ENCODE measurements around the gene CELSR1.

The CELSR1 gene, protein sequence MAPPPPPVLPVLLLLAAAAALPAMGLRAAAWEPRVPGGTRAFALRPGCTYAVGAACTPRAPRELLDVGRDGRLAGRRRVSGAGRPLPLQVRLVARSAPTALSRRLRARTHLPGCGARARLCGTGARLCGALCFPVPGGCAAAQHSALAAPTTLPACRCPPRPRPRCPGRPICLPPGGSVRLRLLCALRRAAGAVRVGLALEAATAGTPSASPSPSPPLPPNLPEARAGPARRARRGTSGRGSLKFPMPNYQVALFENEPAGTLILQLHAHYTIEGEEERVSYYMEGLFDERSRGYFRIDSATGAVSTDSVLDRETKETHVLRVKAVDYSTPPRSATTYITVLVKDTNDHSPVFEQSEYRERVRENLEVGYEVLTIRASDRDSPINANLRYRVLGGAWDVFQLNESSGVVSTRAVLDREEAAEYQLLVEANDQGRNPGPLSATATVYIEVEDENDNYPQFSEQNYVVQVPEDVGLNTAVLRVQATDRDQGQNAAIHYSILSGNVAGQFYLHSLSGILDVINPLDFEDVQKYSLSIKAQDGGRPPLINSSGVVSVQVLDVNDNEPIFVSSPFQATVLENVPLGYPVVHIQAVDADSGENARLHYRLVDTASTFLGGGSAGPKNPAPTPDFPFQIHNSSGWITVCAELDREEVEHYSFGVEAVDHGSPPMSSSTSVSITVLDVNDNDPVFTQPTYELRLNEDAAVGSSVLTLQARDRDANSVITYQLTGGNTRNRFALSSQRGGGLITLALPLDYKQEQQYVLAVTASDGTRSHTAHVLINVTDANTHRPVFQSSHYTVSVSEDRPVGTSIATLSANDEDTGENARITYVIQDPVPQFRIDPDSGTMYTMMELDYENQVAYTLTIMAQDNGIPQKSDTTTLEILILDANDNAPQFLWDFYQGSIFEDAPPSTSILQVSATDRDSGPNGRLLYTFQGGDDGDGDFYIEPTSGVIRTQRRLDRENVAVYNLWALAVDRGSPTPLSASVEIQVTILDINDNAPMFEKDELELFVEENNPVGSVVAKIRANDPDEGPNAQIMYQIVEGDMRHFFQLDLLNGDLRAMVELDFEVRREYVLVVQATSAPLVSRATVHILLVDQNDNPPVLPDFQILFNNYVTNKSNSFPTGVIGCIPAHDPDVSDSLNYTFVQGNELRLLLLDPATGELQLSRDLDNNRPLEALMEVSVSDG (N-terminal part only)

DNA sequence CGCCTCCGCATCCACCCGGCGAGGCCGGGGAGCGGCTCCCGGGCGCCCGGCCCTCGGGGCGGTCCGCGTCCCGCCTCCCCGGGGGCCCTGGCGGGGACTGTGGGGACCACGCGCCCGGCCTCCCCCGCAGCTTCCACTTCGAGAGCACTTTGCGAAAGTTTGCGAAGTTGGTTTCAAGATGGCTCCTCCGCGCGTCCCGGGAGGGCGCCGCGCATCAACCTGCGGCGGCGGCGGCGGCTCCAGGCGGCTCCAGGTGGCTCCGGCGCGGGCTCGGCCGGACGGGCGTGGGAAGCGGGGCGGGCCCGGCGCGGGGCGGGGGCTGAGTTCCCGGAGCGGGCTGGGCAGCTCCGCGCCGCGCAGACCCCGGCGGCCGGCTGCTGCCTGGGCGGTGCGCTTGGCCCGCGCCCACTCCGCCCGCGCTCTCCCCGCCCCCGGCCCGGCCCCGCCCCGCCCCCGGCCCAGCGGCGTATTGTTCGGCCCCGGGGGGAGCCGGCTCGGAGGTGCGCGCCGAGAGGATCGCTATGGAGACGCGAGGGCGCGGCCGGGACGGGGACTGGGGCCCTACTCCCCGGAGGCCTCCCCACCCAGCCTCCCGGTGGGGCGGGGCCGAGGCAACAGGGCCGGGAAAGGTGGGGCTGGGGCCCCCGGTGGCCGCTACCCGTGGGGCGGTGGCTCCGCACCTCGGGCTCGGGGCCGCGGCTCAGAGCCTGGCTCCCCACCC lies at the start of gene CELSR1:
TSS of gene CELSR1 (minus strand) at position 396 of the 721 bp plus-strand sequence. CDS start 450 bp downstream, outside the sequence.
- no peak for DNase-seq (ENCODE audit: low read depth)

DNA sequence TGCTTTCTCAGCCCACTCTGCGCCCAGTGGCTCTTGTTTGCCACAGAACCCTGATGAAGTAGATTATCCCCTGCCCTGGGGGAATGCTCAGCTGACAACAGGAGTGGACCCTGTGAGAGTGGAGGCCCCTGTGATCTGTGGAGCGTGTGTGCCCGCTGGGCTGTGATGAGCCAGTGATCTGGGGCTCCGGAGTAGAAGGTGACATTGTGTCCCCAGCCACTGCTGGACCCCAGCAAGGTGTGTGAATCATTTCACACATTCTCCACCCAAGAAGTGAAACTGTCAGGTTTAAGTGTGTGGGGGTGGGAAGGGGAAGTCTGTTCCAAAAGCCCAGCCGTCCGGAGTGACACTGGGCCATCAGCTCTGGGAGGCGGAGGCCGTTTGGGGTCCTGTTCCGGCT lies 49.6 kb upstream of the CELSR1 start:
- no peak for DNase-seq (ENCODE audit: low read depth)

DNA sequence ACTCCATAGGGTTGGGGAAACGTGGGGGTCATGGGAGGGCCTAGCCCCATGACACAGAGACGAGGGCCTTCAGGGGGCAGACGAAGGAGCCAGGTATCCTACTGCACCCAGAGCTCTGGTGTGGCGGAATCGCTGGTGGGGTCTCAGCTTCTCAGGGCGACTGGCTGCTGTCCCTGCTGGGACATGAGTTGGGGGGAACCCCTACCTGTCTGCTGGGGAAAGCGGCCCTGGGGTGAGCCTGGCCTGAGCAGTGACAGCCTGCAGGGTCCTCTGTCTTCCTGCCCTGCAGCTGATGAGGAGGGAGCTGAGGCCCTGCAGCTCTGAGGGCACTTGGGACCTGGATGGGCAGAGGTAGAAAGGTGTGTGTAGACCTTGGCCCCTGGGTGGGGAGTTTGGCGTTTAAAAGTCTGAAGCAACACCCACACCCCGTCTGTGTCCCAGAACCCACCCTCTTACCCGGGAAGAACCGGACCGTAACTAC lies 49.2 kb upstream of the CELSR1 start:
- no peak for DNase-seq (ENCODE audit: low read depth)

DNA sequence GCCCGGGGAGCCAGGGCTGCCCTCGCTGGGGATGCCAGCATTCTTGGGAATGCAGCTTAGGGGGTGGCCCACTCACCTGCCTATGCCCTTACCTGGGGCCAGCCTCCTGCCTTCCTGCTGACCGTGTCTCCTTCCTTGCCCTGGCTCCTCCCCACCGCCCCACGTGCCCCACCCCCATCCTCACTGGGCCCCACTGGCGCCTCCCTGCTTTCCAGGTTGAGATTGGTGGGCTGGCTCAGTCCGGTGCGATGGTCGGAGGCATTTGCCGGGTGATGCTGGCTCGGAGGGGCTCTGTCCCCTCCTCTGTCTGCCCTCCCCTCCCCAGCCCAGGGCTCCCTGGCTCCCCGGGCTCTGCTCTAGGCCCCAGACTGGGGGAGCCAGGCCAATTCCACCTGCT lies 48.7 kb upstream of the CELSR1 start:
- no peak for DNase-seq (ENCODE audit: low read depth)

DNA sequence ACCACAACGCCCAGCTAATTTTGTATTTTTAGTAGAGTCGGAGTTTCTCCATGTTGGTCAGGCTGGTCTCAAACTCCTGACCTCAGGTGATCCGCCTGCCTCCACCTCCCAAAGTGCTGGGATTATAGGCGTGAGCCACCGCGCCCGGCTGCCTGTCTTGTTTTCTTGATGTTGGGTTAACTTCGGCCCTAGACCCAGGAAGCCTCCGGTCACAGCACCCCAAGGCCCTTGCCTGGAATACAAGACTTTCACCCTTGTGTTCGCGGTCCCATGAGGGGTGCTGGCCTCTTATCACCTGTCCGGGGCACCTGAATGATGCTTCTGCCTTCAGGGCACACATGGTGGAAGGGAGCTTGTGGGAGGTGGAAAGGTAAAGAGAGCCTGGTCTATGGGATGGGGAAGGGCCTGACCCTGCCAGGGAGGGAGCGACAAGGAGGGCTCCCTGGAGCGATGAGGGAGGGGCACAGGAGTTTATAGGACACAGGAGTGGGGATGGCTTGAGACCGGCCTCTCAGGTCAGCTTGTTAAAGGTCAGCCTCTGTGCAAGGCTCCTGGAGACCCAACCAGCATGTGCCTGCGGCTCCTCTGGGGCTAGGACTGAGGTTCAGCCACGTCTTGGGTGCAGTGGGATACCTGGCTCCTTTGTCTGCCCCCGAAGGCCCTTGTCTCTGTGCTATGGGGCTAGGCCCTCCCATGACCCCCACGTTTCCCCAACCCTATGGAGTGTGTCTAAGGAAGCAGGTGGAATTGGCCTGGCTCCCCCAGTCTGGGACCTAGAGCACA lies 48.1 kb upstream of the CELSR1 start:
- no peak for DNase-seq (ENCODE audit: low read depth)

DNA sequence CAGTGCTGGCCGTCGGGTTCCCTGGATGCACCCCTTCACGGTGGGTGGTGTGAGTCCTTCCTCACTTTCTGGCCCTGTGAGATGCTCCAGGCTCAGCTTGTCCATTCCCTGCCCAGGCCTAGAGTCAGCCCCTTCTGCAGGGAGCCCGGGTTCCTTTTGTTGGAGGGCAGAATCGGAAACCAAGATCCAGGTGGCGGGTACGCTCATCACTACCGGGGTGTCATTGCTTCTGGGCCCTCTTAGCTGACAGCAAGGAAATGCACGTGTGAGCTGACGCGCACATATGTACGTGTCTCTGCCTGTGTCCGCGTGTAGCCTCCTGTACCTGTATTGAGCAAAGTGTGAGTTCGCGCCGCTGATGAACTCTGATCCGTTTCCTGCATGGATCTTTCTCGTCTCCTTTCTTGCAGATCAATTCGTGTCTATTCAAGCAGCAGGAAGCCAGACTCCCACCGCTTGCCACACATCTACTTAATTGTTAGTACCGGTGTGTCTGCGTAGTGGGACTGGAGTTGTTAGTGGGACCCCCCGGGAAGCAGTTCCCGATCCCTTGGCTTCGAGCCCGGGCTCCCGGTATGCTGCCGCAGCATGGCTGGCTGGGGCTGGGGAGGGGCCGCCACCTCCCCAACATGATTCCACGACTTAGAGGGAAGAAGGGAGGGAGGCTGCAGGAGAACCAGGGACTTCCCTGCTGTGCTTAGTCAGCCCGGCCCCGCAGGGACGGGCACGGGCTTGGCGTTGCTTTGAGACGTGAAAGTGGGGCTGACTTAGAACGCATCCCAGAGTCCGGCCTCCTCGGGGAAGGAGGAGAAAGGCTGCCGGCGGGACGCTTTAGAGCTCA lies 46.9 kb upstream of the CELSR1 start:
- DNase-seq (ENCODE audit: low read depth): no peak

DNA sequence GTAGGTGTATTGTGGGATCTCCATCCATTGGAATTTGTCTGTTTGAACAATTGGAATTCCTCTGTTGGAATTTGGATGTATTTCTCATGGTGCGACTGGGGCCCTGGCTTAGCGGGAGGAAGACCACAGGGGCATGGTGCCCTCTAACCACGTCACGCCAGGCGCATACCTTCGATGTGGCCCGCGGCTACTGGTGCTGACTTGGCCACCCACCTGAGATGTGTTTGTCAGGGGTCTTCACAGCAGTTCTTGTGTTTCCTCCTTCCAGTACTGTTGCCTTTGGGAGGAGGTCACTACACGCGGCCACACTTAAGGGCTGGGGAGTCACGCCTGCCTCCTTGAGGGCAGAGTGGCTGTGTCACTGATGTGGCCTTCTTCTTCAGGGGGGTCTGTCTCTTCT lies 46.2 kb upstream of the CELSR1 start:
- DNase-seq (ENCODE audit: low read depth): no peak

DNA sequence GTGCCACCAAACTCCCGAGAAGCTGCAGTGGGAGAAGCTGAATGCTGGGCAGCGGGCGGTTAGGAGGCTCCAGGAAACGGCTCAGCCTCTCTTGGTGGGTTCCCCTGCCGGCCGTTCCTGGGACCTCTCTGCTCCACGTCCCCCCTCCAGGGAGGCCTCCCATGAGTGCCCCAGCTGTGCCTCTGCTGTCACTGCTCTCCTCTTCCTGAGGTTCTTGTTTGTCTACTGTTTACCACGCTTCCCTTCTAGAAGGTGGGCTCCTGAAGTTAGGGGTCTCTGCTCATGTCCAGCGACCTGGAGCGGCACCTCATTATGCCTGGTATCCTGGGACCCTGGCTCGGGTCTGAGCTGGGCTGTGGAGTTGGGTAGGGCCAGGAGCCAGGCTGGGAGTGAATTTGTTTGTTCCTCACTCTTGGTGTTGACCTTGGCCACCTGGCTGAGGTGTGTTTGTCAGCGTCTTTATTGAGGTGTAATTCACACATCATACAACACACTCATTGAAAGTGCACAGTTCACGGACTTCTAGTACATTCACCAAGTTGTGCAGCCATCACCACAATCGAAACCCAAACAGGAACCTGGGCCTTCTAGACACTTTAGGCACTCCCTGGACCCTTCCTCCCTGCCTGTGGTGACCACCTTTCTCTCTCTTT lies 45.0 kb upstream of the CELSR1 start:
- no peak for DNase-seq (ENCODE audit: low read depth)

DNA sequence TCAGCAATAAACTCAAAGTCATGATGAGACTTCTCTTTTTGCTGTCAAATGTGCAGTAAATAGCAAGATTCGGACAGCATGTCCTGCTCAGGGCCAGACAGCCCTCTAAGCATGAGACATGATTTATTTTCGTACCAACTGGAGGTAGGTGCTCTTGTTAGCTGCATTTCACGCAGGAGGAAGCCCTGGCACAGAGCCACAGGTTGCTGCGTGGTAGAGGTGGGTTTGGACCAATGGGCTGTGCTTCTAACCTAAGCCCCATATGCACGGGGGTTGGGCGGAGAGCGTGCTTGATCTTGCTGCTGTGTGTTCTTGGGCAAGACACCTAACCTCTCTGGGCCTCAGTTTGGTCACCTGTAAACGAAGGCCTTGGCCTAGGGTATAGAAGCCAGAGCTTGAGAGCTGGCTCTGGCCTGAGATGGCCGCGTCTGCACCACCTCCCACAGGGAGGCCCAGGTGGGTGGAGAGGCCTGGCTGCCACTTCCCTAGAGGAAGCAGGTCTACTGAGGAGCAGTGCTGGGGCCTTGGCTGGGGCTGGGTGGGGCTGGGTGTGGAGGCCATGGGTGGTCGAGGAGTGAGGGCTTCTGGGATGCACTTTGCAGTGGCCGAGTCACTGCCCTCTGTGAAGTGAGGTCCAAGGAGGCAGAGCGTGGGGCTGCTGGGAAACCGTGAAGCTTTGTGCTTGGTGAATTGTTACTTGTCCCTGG lies 44.3 kb upstream of the CELSR1 start:
- no peak for DNase-seq (ENCODE audit: low read depth)

DNA sequence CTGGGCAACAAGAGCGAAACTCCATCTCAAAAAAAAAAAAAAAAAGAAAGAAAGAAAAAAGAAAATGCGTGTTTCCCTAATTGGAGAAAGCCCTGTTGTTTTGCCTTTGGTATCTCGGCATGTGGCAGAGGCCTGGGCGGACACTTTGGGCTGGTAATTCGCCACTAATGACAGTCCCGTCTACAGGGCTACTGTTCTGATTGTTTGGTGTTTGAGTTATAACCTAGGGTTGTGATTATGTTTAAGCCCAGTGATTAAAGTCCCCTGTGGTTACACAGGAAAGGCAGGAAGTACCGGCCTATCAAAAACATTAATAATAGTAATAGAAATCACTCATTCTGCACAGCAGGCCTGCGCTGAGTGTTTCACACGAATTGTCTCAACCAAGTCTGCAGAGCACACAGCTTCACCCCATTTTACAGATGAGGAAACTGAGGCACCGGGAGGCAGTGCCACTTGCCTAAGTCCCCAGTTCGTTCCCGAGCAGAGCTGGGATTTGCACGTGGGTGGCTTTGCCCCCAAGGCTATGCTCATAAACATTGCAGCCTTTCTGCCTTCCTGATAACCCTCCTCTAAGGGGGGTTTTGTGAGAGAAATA lies 43.6 kb upstream of the CELSR1 start:
- no peak for DNase-seq (ENCODE audit: low read depth)

DNA sequence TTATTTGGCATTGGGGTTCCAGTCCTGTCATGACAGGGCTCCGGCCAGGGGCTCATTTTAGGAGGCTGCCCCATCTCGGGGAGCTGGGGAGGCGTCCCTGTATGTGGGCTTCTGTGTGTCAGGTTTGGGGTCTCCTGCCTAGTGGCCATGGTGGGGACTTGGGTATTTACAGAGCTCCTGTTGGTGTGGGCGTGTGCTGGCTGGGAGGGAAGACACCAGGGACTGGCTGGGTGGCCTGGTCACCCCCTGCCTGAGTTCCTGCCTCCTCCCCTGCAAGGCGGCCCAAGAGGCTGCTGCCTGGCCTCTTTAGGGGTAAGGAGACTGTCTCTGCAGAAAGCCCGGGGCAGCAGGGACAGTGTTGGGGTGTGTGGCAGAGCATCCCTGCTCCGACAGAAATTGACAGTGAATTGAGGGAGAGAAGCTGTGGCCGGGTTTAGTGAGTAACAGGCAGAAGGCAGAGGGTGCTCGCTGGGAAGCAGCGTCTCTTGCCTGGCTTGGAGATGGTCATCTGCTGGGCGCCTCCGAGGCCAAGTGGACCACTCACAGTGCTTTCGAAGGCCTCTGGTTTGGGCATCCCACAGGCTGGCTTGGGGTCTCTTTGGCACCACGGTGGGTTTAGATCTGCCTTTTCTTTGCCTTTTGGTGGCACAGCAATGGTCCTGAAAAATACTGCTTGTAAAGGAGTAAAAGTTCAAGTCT lies 42.5 kb upstream of the CELSR1 start:
- DNase-seq (ENCODE audit: low read depth): no peak

DNA sequence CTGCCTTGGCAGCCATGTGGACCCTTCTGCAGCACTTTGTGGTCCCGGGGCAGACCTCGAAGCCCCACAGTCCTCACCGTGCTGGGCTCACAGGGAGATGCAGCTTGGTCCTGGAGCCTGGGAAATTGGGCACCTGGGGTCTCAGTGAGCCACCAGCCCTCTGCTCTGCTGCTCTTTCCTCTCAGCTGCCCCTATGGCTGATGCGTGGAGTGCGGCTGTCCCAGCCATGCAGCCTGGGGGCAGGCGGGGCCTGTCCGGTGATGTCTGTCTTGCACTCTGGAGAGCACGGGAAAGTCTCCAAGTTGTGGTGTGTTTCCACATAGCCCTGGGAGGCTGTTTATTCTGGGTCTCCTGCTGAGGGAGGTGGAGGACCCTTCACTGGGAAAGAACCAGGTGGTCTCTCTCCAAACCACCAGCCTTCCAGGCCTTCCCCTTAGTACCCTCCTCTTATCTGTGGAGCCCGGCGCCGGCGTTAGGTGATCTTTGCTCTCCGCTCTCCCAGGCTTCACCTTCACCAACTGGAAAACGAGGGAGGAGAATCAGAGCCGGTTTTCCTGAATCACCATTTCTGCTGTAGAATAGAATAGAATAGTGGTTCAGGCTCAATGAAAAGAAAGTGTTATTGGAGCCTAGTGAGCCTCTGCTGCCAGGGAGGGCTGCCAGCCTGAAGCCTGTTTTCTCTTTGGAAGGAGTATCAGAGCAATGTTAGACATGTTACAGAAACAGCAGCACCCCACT lies 41.6 kb upstream of the CELSR1 start:
- no peak for DNase-seq (ENCODE audit: low read depth)

DNA sequence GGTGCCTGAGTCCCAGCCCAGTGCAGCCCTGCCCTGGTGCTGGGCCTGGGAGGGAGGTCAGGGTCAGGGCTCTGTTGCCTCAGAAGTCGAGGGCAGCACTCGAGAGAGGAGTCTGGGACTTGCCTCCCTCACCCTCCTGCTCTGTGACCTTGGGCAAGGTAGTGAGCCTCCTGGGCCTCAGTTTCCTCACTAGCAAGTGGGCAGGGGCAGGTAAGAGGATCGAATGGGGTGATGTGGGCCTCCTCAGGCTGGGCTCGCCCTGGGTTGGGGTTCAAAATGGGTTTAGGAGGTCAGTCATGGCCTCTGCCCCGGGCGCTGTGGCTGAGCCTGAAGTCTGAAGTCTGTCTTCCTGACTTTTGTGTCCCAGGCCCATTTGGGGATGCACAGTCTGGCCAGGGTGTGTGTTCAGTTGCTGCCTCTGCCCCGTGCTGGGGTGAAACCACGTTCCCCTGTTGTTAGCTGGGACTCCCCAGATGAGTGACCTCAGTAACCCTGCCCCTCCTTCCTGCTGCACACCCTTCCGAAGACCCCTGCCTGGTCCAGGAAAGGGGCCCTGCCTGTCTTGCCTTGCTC lies 40.9 kb upstream of the CELSR1 start:
- DNase-seq (ENCODE audit: low read depth): no peak

DNA sequence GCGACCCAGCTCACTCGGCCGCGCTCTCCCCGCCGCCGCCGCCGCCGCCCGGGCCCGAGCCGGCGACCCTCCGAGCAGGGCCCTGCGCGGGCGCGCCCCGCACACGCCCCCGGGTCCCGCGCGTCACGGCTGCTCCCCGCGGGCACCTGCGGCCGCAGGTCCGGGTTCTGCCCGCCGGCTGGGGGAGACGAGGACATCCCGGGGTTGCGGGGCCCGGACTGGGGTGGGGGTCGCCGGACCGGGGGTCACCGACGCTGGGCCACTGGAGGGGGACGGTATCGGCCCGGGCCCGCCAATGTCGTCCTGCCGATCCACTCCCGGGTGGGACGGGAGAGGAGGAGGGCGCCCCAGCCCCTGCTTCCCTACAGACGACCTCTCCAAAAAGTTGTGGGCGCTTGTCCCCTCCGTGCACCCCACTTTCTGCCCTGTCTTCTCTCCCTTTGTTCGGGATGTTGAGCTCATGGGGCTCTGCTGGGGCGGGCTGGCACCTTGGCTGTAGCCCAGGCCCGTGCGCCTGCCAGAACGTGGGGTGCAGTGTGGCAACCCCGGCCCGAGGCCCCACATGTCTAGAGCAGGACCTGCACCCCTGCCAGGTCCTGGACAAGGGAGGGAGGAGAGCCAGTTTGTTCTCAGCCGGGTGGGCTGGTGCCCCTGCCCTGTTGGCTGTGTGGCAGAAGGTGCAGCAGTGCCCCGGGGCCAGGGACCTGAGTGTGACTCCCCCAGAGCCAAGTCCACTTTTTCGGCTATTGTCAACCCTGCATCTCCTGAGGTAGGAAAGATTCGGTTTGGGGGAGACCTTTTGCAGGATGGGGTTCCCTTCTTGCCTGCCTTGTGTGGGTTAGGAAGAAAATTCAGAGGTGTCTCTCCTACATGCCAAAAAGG lies 40.2 kb upstream of the CELSR1 start:
- no peak for DNase-seq (ENCODE audit: low read depth)

DNA sequence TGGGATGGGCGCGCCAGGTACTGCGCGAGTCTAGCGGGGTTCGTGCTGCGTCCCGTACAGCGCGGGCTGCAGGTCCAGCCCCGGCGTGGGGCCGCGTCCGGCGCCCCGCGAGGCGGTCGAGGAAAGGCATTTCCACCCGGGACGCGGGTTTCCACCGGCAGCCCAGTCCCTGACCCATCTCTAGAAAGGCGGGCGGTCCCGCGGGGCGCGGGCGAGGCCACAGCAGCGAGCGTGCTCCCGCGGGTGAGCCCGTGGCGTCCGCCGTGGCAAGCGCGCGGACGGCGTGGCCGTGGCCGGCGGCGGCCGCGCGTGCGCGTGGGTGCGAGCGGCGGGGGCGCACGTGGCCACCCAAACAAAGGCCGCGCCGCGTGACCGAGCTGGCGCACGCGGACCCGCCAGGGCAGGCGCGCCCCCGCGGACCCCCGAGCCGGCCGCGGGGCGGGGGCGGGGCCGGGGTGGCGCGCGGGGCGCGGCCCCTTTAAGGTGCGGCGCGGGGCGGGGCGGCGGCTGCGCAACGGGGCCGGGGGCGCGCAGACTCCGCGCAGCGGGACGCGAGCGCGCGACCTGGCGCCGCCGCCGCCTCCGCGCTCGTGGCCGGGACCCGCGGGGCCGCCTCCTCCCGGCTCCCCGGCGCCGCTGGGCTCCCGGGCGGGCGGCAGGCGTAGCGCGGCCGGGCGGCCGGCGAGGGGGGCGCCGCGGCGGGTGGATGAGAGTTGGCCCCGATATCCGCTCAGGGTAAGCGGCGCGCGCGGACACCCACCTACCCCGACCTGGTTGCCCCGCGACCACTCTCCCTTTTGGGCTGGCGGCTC lies 39.3 kb upstream of the CELSR1 start:
- DNase-seq (ENCODE audit: low read depth): no peak
